HT1080 (cell line): ENCODE measurements around the gene SND1. TPM values are rescaled to one million over a fixed set of nuclear protein-coding genes. Genes with fewer than 3 reads are reported as not detected.

Experiments
- DNase-seq: peaks from one replicate; pipeline ENCODE4 v3.0.0-alpha.2; 2015; ENCODE audit warnings: low read depth
- total RNA-seq: library from RNA; depleted of rRNA; stranded (reverse); fragments of >200 nt; shearing (Covaris generic); gene quantifications from 2 replicates; pipeline ENCODE4 v1.2.3, GENCODE V29; 2014

The SND1 gene
- total RNA-seq, 1 experiment from 2014 or later: 145 TPM

- DNase-seq: no peak
Observed at GRCh38 chr7:127726476-127726875, 74.5 kb downstream of the SND1 start.

GRCh38 chr7:127730658-127731276 is 78.8 kb downstream of the SND1 start:
- DNase-seq: no peak

GRCh38 chr7:127731431-127732080 is 79.6 kb downstream of the SND1 start:
- DNase-seq: no peak

- no peak for DNase-seq
Observed at GRCh38 chr7:127732306-127732705, 80.3 kb downstream of the SND1 start.

GRCh38 chr7:127733986-127734385 is 82.0 kb downstream of the SND1 start:
- no peak for DNase-seq

GRCh38 chr7:127736511-127736910 is 84.5 kb downstream of the SND1 start:
- DNase-seq: no peak

GRCh38 chr7:127738859-127739258 is 86.9 kb downstream of the SND1 start:
- no peak for DNase-seq

GRCh38 chr7:127741764-127742375 is 89.9 kb downstream of the SND1 start:
- no peak for DNase-seq

GRCh38 chr7:127745445-127745844 is 93.5 kb downstream of the SND1 start:
- no peak for DNase-seq

GRCh38 chr7:127751062-127751461 is 99.1 kb downstream of the SND1 start:
- no peak for DNase-seq

GRCh38 chr7:127751490-127752448 is 99.8 kb downstream of the SND1 start:
- no peak for DNase-seq

- no peak for DNase-seq
Observed at GRCh38 chr7:127752829-127753228, 100.8 kb downstream of the SND1 start.

GRCh38 chr7:127754457-127754856 is 102.5 kb downstream of the SND1 start:
- DNase-seq: no peak

GRCh38 chr7:127755521-127755920 is 103.5 kb downstream of the SND1 start:
- DNase-seq: no peak

GRCh38 chr7:127755965-127756364 is 104.0 kb downstream of the SND1 start:
- DNase-seq: no peak

- no peak for DNase-seq
Observed at GRCh38 chr7:127758105-127758504, 106.1 kb downstream of the SND1 start.

- no peak for DNase-seq
Observed at GRCh38 chr7:127758845-127759244, 106.9 kb downstream of the SND1 start.

- no peak for DNase-seq
Observed at GRCh38 chr7:127759945-127760421, 108.0 kb downstream of the SND1 start.

- DNase-seq: no peak
Observed at GRCh38 chr7:127760436-127761031, 108.5 kb downstream of the SND1 start.

GRCh38 chr7:127761196-127761595 is 109.2 kb downstream of the SND1 start:
- DNase-seq: no peak

- DNase-seq: no peak
Observed at GRCh38 chr7:127764681-127765080, 112.7 kb downstream of the SND1 start.
